Epithelial cell of alveolus of lung (primary cell): ENCODE measurements around the gene DUSP5. TPM values are rescaled to one million over a fixed set of nuclear protein-coding genes. Genes with fewer than 3 reads are reported as not detected.

Experiments
- total RNA-seq: library from RNA; depleted of rRNA; stranded (reverse); fragments of >200 nt; gene quantifications from 2 replicates; pipeline ENCODE4 v1.2.1, GENCODE V29; 2015

Gene DUSP5, protein sequence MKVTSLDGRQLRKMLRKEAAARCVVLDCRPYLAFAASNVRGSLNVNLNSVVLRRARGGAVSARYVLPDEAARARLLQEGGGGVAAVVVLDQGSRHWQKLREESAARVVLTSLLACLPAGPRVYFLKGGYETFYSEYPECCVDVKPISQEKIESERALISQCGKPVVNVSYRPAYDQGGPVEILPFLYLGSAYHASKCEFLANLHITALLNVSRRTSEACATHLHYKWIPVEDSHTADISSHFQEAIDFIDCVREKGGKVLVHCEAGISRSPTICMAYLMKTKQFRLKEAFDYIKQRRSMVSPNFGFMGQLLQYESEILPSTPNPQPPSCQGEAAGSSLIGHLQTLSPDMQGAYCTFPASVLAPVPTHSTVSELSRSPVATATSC
- total RNA-seq = 4.5 and 33.7 TPM in 2 replicates

DNA sequence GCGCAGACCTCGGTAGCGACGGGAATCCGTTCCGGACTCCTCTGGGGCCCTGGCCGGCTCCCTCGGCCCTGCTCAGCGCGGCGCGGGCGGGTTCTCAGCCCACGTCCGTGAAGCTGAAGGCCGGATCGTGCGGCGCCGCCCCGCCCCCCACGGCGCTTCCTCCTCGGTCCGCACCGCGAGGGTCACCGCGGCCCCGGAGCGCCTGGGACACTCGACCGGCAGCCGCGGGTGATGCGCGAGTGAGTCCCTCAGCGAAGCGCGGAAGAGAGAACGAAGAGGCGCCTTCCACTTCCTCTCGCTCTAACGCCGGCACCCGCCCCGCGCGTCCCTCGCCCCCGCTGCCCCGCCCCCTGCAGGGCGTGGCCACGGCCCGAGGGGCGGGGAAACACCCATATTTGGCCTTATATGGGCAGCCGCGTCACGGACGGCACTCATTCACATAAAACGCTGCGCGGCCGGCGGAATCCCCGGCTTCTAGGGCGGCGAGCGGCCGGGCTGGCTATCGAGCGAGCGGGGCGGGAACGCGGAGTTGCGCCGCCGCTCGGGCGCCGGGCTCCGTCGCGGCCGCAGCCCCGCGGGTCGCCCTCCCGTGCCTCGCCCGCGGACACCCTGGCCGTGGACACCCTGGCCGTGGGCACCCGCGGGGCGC lies at the start of gene DUSP5:
Gene DUSP5 (plus strand): TSS at position 470 of the 649 bp plus-strand sequence. CDS start 215 bp downstream, outside the sequence.

Other genes starting within 250 kb of the DUSP5 start
- gene SMNDC1, start 193.0 kb upstream of the DUSP5 start, total RNA-seq = 5.7 and 11.7 TPM in 2 replicates
- 20.4 and 24.2 TPM in 2 replicates for gene SMC3, start 69.8 kb downstream of the DUSP5 start, total RNA-seq
- gene RBM20, start 146.4 kb downstream of the DUSP5 start, total RNA-seq = 0.24 and 1.2 TPM in 2 replicates